Uterus (tissue), 2 donors: ENCODE measurements around the gene BANK1.

Experiments used
- CTCF ChIP-seq, 4 experiments: fragments of 200-600 bp in 2 of 4; fragments of 450-650 bp in 2 of 4; sonication (generic) in 2 of 4; IDR thresholded peaks; one replicate each; pipeline ENCODE4 v1.5.1; 2016 to 2019; ENCODE audit warnings: antibody characterized with exemption in 4 of 4, mild to moderate bottlenecking in 2 of 4, moderate library complexity in 1 of 4
- POLR2A ChIP-seq, 2 donors: fragments of 450-650 bp; IDR thresholded peaks; one replicate each; pipeline ENCODE4 v1.6.1; 2016; ENCODE audit warnings: antibody characterized with exemption in 2 of 2, mild to moderate bottlenecking in 1 of 2, moderate library complexity in 1 of 2

GRCh38 chr4:102055805-102056204 is 265.3 kb downstream of the BANK1 start:
- TF ChIP-seq CTCF (IDR thresholded peaks at IDR 0.05) (no peak), POLR2A (IDR thresholded peaks at IDR 0.05) (no peak)
